ENCODE data around the gene KIFAP3. TPM values are rescaled to one million over a fixed set of nuclear protein-coding genes. Genes with fewer than 3 reads are reported as not detected.

KIFAP3 gene
- total RNA-seq, 1 donor from 2014 or later: 26.6 TPM

- no peaks in the 10 kb centered on the region for H3K36me3 ChIP-seq (ENCODE audit: control insufficient read depth, insufficient read depth, low read length)
- H3K4me3 ChIP-seq (ENCODE audit: low read depth, low read length): no peak overlapping the region
- H3K27me3 ChIP-seq (ENCODE audit: control insufficient read depth, insufficient read depth, low read length): no peaks in the 10 kb centered on the region
- DNase-seq (ENCODE audit: low read depth): no peak
- no peak for TF ChIP-seq CTCF (IDR thresholded peaks at IDR 0.05; ENCODE audit: insufficient read depth, low read length, poor library complexity, severe bottlenecking)
Observed at GRCh38 chr1:169906938-169907337, 167.6 kb downstream of the KIFAP3 start.

GRCh38 chr1:169904834-169905233 is 169.7 kb downstream of the KIFAP3 start:
- Histone ChIP-seq H3K36me3 (ENCODE audit: control insufficient read depth, insufficient read depth, low read length) (no peaks in the 10 kb centered on the region), H3K27me3 (ENCODE audit: control insufficient read depth, insufficient read depth, low read length) (no peaks in the 10 kb centered on the region), H3K4me3 (ENCODE audit: low read depth, low read length) (no peak overlapping the region)
- no peak for DNase-seq (ENCODE audit: low read depth)
- no peak for TF ChIP-seq CTCF (IDR thresholded peaks at IDR 0.05; ENCODE audit: insufficient read depth, low read length, poor library complexity, severe bottlenecking)

- Histone ChIP-seq H3K27me3 (ENCODE audit: control insufficient read depth, insufficient read depth, low read length) (no peaks in the 10 kb centered on the region), H3K36me3 (ENCODE audit: control insufficient read depth, insufficient read depth, low read length) (no peaks in the 10 kb centered on the region), H3K4me3 (ENCODE audit: low read depth, low read length) (no peak overlapping the region)
- TF ChIP-seq CTCF (IDR thresholded peaks at IDR 0.05; ENCODE audit: insufficient read depth, low read length, poor library complexity, severe bottlenecking): no peak
- no peak for DNase-seq (ENCODE audit: low read depth)
Observed at GRCh38 chr1:169902751-169903150, 171.7 kb downstream of the KIFAP3 start.

- no peaks in the 10 kb centered on the region for H3K36me3 ChIP-seq (ENCODE audit: control insufficient read depth, insufficient read depth, low read length)
- no peaks in the 10 kb centered on the region for H3K27me3 ChIP-seq (ENCODE audit: control insufficient read depth, insufficient read depth, low read length)
- DNase-seq (ENCODE audit: low read depth): no peak
- H3K4me3 ChIP-seq (ENCODE audit: low read depth, low read length): no peak overlapping the region
- no peak for TF ChIP-seq CTCF (IDR thresholded peaks at IDR 0.05; ENCODE audit: insufficient read depth, low read length, poor library complexity, severe bottlenecking)
Observed at GRCh38 chr1:169901115-169901514, 173.4 kb downstream of the KIFAP3 start.

GRCh38 chr1:169900571-169900970 is 173.9 kb downstream of the KIFAP3 start:
- Histone ChIP-seq H3K27me3 (ENCODE audit: control insufficient read depth, insufficient read depth, low read length) (no peaks in the 10 kb centered on the region), H3K4me3 (ENCODE audit: low read depth, low read length) (no peak overlapping the region), H3K36me3 (ENCODE audit: control insufficient read depth, insufficient read depth, low read length) (no peaks in the 10 kb centered on the region)
- no peak for DNase-seq (ENCODE audit: low read depth)
- no peak for TF ChIP-seq CTCF (IDR thresholded peaks at IDR 0.05; ENCODE audit: insufficient read depth, low read length, poor library complexity, severe bottlenecking)

- Histone ChIP-seq H3K27me3 (ENCODE audit: control insufficient read depth, insufficient read depth, low read length) (no peaks in the 10 kb centered on the region), H3K36me3 (ENCODE audit: control insufficient read depth, insufficient read depth, low read length) (no peaks in the 10 kb centered on the region), H3K4me3 (ENCODE audit: low read depth, low read length) (no peak overlapping the region)
- DNase-seq (ENCODE audit: low read depth): no peak
- no peak for TF ChIP-seq CTCF (IDR thresholded peaks at IDR 0.05; ENCODE audit: insufficient read depth, low read length, poor library complexity, severe bottlenecking)
Observed at GRCh38 chr1:169899519-169900217, 174.8 kb downstream of the KIFAP3 start.

Data from kidney epithelial cell (primary cell).